ENCODE data around the gene NHP2.
"Not testable (repeated sequence)": the region's sequence is repeated elsewhere in the genome, so short reads cannot be mapped to it uniquely, and the experiment has no call there.

Gene NHP2

GRCh38 chr5:178153530-178154340, at the start of gene NHP2:
Gene NHP2, minus strand, starts transcription at chr5:178153885. Its CDS starts 68 bp downstream, at chr5:178153817.
- in situ Hi-C loops (cut with MboI; ENCODE audit: low sequenced_read_pairs) = no loop called here

- in situ Hi-C loops (cut with MboI; ENCODE audit: low sequenced_read_pairs) = no loop called here
These were observed 48.9 kb upstream of the NHP2 start for GRCh38 chr5:178202541-178202940.

DNA sequence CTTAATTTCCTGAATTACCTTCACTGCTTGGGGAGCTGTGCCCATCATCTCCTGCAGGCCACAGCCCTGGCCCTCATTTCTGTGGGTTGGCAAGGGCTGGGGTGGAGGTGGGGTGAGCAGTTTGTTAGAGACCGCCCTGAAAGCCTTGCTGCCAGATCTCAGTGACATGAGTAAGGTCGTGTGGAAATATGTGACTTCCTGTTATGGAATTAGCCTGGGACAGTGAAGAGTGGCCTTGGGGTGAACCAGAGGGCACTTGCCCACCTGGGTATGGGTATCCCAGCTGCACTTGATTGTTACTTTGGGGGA, 48.2 kb upstream of the NHP2 start:
- in situ Hi-C loops (cut with MboI; ENCODE audit: low sequenced_read_pairs) = no loop called here

- in situ Hi-C loops (cut with MboI; ENCODE audit: low sequenced_read_pairs) = no loop called here
These were observed 47.7 kb upstream of the NHP2 start for GRCh38 chr5:178201221-178201926.

DNA sequence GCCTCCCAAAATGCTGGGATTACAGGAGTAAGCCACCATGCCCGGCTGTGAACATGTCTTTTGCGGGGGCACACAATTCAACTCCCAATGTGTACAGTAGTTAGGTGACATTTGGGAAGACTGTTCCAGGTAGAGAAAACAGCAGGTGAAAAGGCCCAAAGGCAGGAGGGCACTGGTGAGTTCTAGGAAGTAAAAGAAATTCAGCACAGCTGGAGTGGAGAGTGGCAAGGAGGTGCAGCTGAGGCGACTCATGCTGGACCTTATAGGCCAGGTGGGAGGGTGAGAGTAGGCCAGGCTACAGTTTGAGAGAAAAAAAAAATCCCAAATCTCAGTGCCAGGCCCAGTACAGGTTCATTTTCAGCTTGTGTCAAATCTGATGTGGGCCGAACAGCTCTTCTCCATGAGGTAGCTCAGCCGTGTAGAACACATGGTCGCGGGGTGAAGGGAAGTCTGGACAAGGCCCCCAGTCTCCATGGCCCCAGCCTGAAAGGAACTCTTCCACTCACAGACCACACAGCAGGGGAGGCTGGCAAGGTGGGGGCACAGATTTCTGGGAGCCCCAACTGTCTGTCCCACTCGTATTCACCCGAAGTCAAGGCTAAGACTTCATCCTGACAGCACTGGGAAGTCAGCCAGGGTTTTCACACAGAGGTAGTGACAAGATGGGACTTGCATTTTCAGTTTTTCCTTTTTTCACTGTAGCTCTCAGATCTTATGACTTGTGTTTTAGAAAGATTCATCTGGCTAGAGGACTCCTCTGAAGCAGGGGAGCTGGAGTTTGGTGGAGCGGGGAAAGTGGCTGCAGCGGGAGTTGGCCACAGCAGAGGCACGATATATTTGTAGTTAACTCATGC, 46.1 kb upstream of the NHP2 start:
- in situ Hi-C loops (cut with MboI; ENCODE audit: low sequenced_read_pairs) = no loop called here

GRCh38 chr5:178198706-178199105, 45.0 kb upstream of the NHP2 start:
- in situ Hi-C loops (cut with MboI; ENCODE audit: low sequenced_read_pairs) = no loop called here

GRCh38 chr5:178198151-178198550, 44.5 kb upstream of the NHP2 start:
- in situ Hi-C loops (cut with MboI; ENCODE audit: low sequenced_read_pairs) = not testable (repeated sequence)

GRCh38 chr5:178196986-178197385, 43.3 kb upstream of the NHP2 start:
- in situ Hi-C loops (cut with MboI; ENCODE audit: low sequenced_read_pairs) = no loop called here

GRCh38 chr5:178196281-178196812, 42.7 kb upstream of the NHP2 start:
- in situ Hi-C loops (cut with MboI; ENCODE audit: low sequenced_read_pairs) = no loop called here

GRCh38 chr5:178194026-178194425, 40.3 kb upstream of the NHP2 start:
- in situ Hi-C loops (cut with MboI; ENCODE audit: low sequenced_read_pairs) = no loop called here

DNA sequence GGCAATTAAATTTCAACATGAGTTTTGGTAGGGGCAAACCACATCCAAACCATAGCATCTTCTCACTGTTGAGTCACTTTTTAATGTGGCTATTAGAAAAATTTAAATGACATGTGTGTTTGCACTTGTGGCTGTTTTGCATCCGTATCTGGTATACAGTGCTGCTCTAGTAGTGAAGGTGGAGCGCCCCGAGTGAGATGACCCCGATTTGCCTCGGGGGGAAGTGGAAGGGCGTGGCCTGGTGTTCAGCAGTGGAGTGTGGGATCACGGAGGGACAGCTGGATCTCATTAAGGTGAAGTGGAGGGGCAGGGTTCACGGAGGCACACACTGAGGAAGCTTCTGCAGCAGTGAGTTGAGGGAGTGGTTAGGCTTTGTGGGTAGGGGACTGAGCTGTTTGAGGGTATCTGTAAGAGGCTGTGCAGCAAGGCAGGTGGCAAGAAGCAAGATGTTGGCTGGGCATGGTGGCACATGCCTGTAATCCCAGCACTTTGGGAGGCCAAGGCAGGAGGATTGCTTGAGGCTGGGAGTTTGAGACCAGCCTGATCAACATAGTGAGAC, 39.6 kb upstream of the NHP2 start:
- in situ Hi-C loops (cut with MboI; ENCODE audit: low sequenced_read_pairs) = no loop called here

- in situ Hi-C loops (cut with MboI; ENCODE audit: low sequenced_read_pairs) = no loop called here
These were observed 39.1 kb upstream of the NHP2 start for GRCh38 chr5:178192787-178193186.

DNA sequence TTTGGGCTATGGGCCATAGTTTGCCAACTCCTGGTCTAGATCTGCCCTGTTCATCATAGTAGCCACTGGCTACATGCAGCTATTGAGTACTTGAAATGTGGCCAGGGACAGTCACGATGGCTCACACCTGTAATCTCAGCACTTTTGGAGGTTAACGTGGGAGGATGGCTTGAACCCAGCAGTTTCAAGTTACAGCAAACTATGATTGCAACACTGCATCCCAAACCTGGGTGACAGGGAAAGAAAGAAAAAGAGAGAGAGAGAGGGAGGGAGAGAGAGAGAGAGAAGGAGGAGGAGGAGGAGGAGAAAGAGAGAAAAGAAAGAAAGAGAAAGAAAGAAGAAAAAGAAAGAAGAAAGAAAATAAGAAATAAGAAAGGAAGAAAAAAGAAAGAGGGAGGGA, 38.6 kb upstream of the NHP2 start:
- in situ Hi-C loops (cut with MboI; ENCODE audit: low sequenced_read_pairs) = no loop called here

GRCh38 chr5:178191661-178192060, 38.0 kb upstream of the NHP2 start:
- in situ Hi-C loops (cut with MboI; ENCODE audit: low sequenced_read_pairs) = no loop called here

- in situ Hi-C loops (cut with MboI; ENCODE audit: low sequenced_read_pairs) = no loop called here
These were observed 35.7 kb upstream of the NHP2 start for GRCh38 chr5:178189433-178189832.

DNA sequence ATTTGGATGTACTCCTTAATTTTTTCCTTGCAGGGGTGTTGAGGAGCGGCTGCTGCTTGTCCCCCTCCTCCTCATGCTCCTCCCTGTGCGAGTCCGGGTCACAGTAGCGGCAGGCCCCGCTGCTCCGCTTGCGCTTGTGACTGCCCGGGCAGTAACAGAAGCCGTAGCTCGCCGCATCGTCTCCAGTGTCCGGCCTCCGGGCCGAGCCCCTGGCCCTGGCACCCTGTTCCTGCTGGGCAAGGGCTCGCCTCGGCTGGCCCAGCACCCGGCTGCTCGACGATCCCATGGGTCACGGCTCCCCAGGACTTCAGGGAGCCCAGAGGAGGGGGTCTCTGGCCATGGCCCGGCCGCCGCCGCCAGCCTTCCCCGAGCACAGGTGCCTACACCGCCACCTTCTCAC, 33.3 kb upstream of the NHP2 start, which contains the start of gene GMCL2:
Gene GMCL2 (minus strand): TSS at position 358 of the 400 bp plus-strand sequence. CDS start 72 bp downstream, at position 286.
- in situ Hi-C loops (cut with MboI; ENCODE audit: low sequenced_read_pairs) = no loop called here

- in situ Hi-C loops (cut with MboI; ENCODE audit: low sequenced_read_pairs) = no loop called here
These were observed 32.7 kb upstream of the NHP2 start for GRCh38 chr5:178186427-178186826.

GRCh38 chr5:178182158-178182876, 28.6 kb upstream of the NHP2 start:
- in situ Hi-C loops (cut with MboI; ENCODE audit: low sequenced_read_pairs) = no loop called here

DNA sequence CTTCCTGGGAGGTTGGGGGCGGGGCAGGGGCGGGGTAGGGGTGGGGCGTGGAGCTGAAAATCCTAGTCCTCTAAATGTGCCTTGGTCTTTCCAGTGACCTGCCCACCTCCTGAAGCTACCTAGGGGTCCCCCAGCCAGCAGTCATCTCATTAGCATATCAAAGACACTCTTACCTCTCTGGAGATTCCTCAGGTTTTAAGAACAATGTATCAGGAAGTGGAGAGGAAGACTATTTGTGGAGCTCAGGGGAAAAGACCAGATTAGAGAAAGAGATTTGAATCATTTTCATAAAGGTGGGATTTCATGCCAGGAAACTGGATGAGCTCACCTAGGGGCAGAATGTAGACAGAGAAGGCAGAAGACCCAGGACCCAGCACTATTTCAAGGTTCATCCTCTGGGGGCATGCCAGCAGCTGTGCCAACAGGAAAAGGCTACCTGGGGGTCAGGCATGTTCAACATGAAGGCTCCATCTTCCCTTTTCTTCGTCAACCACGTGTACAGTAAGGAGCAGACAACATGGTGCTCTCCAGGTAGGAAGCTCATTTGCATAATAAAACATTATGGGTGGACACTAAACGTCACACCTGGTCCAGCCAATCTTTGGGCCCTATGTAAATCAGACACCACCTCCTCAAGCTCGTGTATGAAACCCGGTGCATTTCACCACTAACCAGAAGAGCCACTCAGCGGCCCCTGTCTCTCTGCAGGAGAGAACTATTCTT, 26.6 kb upstream of the NHP2 start:
- in situ Hi-C loops (cut with MboI; ENCODE audit: low sequenced_read_pairs) = no loop called here

DNA sequence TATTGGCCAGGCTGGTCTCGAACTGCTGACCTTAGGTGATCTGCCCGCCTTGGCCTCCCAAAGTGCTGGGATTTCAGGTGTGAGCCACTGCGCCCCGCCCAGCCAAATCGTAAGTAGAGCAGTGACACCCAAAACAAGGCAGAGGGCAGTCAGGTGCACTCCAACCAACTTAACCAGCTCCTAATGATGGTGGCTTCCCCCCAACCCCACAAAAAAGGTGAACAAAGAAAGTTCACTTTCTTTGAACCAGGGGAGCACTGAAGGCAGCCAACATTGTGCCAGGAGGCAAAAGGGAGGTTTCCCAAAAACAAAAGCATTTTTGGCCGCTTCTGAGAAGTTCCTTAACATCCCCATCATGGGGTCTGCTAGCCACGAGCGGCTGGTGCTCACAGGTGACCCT, 23.9 kb upstream of the NHP2 start:
- in situ Hi-C loops (cut with MboI; ENCODE audit: low sequenced_read_pairs) = no loop called here
